ENCODE data around the gene NXPH3.

Gene NXPH3

GRCh38 chr17:49588312-49588711, 12.6 kb downstream of the NXPH3 start:
- no peaks in the 10 kb centered on the region; the same call in 1 of the 2 replicates for H3K36me3 ChIP-seq (ENCODE audit: control insufficient read depth, insufficient read depth, low read length)
- DNase-seq (ENCODE audit: extremely low read depth, insufficient read length), result no peak
- no peak overlapping the region for H3K4me3 ChIP-seq (replicated peaks; ENCODE audit: low read depth, low read length)
- no peaks in the 10 kb centered on the region for H3K27me3 ChIP-seq (replicated peaks; ENCODE audit: control insufficient read depth, insufficient read depth, low read length)
- TF ChIP-seq CTCF (IDR thresholded peaks at IDR 0.05; ENCODE audit: insufficient read depth, low read length, poor library complexity, severe bottlenecking), result no peak

GRCh38 chr17:49588726-49589576, 13.3 kb downstream of the NXPH3 start:
- no peak for DNase-seq (ENCODE audit: extremely low read depth, insufficient read length)
- no peak for TF ChIP-seq CTCF (IDR thresholded peaks at IDR 0.05; ENCODE audit: insufficient read depth, low read length, poor library complexity, severe bottlenecking)

GRCh38 chr17:49589577-49589927, 13.9 kb downstream of the NXPH3 start:
- Histone ChIP-seq H3K4me3 (replicated peaks; ENCODE audit: low read depth, low read length) (no peak overlapping the region), H3K36me3 (ENCODE audit: control insufficient read depth, insufficient read depth, low read length) (peaks cover 2% of the 10 kb centered on the region), H3K27me3 (replicated peaks; ENCODE audit: control insufficient read depth, insufficient read depth, low read length) (no peaks in the 10 kb centered on the region)
- no peak for TF ChIP-seq CTCF (IDR thresholded peaks at IDR 0.05; ENCODE audit: insufficient read depth, low read length, poor library complexity, severe bottlenecking)
- DNase-seq (ENCODE audit: extremely low read depth, insufficient read length), result no peak

More at GRCh38 chr17:49588726-49589576, 13.3 kb downstream of the NXPH3 start:
- Histone ChIP-seq H3K4me3 (replicated peaks; ENCODE audit: low read depth, low read length) (no peak overlapping the region), H3K27me3 (replicated peaks; ENCODE audit: control insufficient read depth, insufficient read depth, low read length) (no peaks in the 10 kb centered on the region), H3K36me3 (ENCODE audit: control insufficient read depth, insufficient read depth, low read length) (no peaks in the 10 kb centered on the region; the same call in 1 of the 2 replicates)

GRCh38 chr17:49590874-49591273, 15.2 kb downstream of the NXPH3 start:
- no peak for DNase-seq (ENCODE audit: extremely low read depth, insufficient read length)
- TF ChIP-seq CTCF (IDR thresholded peaks at IDR 0.05; ENCODE audit: insufficient read depth, low read length, poor library complexity, severe bottlenecking), result no peak
- Histone ChIP-seq H3K27me3 (replicated peaks; ENCODE audit: control insufficient read depth, insufficient read depth, low read length) (no peaks in the 10 kb centered on the region), H3K4me3 (replicated peaks; ENCODE audit: low read depth, low read length) (no peak overlapping the region), H3K36me3 (ENCODE audit: control insufficient read depth, insufficient read depth, low read length) (peaks cover 3% of the 10 kb centered on the region)

- Histone ChIP-seq H3K27me3 (replicated peaks; ENCODE audit: control insufficient read depth, insufficient read depth, low read length) (no peaks in the 10 kb centered on the region), H3K36me3 (ENCODE audit: control insufficient read depth, insufficient read depth, low read length) (peaks cover 4% of the 10 kb centered on the region), H3K4me3 (replicated peaks; ENCODE audit: low read depth, low read length) (no peak overlapping the region)
- TF ChIP-seq CTCF (IDR thresholded peaks at IDR 0.05; ENCODE audit: insufficient read depth, low read length, poor library complexity, severe bottlenecking), result no peak
- DNase-seq (ENCODE audit: extremely low read depth, insufficient read length), result no peak
These were observed 16.6 kb downstream of the NXPH3 start for GRCh38 chr17:49592263-49592662.
